Gastrocnemius medialis (tissue), 4 donors: ENCODE data around the gene APOLD1.

Experiments
- POLR2A ChIP-seq, 2 donors: fragments of 450-650 bp; IDR thresholded peaks; one replicate each; pipeline ENCODE4 v1.6.1; 2017; ENCODE audit warnings: antibody characterized with exemption in 2 of 2, mild to moderate bottlenecking in 2 of 2, moderate library complexity in 2 of 2
- TF ChIP-seq, protein P1 (sequence below), 5 experiments: fragments of 450-650 bp in 3 of 5; fragments of 200-600 bp in 2 of 5; sonication (generic) in 2 of 5; IDR thresholded peaks in 4 of 5; conservative IDR thresholded peaks in 1 of 5; 1 replicate in 4 of 5; 2 replicates in 1 of 5; pipeline ENCODE4 v1.5.1; 2016 to 2019; ENCODE audit warnings: antibody characterized with exemption in 5 of 5, mild to moderate bottlenecking in 3 of 5, moderate library complexity in 3 of 5

DNA sequence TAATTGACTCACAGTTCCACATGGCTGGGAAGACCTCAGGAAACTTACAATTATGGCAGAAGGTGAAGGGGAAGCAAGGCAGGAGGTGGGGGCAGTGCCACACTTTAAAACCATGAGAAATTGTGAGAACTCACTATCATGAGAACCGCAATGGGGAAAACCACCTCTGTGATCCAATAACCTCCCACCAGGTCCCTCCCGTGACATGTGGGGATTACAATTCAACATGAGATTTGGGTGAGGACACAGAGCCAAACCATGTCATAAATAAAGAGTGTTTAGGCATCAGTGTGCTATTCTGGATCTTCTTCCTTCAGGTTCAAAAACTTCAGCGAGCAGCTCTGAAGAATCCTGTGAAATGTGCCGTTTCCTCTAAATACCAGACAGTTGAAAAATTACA is 37.4 kb downstream of the APOLD1 start:
- TF ChIP-seq, protein P1, sequence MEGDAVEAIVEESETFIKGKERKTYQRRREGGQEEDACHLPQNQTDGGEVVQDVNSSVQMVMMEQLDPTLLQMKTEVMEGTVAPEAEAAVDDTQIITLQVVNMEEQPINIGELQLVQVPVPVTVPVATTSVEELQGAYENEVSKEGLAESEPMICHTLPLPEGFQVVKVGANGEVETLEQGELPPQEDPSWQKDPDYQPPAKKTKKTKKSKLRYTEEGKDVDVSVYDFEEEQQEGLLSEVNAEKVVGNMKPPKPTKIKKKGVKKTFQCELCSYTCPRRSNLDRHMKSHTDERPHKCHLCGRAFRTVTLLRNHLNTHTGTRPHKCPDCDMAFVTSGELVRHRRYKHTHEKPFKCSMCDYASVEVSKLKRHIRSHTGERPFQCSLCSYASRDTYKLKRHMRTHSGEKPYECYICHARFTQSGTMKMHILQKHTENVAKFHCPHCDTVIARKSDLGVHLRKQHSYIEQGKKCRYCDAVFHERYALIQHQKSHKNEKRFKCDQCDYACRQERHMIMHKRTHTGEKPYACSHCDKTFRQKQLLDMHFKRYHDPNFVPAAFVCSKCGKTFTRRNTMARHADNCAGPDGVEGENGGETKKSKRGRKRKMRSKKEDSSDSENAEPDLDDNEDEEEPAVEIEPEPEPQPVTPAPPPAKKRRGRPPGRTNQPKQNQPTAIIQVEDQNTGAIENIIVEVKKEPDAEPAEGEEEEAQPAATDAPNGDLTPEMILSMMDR (IDR thresholded peaks at IDR 0.05 in 4 of 5, conservative IDR thresholded peaks at IDR 0.05 in 1 of 5) = no peak
- TF ChIP-seq POLR2A (IDR thresholded peaks at IDR 0.05) = no peak
